ENCODE measurements around the gene FRAS1. TPM values are rescaled to one million over a fixed set of nuclear protein-coding genes. Genes with fewer than 3 reads are reported as not detected.

The FRAS1 gene
- total RNA-seq, 1 donor from 2014 or later: not detected

DNA sequence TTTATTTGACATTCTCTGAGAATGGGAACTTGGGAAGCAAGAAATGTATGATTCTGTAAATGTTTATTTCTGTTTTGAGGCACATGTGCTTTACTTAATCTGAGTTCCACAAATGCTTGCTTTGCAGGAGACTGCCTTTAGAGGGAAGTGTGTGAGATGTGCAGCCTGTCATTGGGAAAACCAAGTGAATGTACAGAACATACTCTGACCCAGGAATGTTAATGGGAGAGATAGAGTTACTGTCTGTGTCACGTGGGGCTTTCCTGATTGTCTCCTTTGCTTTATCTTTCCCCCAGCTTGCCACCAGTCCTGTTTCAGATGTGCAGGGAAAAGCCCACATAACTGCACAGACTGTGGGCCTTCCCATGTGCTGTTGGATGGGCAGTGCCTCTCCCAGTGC lies 275.9 kb downstream of the FRAS1 start:
- ATAC-seq (ENCODE audit: low read depth) (no peak), DNase-seq (no peak)
- POLR2A ChIA-PET: no interaction called here
- intact Hi-C loops (cut with micrococcal nuclease): no loop called here
- H3K9me3 Mint-ChIP-seq: no peaks in the 10 kb centered on the region
- H3K27me3 Mint-ChIP-seq: no peaks in the 10 kb centered on the region
- H3K4me3 Mint-ChIP-seq: no peak overlapping the region
- H3K4me1 Mint-ChIP-seq: no peaks in the 10 kb centered on the region
- H3K27ac Mint-ChIP-seq: no peak overlapping the region
- H3K36me3 Mint-ChIP-seq (ENCODE audit: low read depth): no peaks in the 10 kb centered on the region
- CTCF ChIA-PET: no interaction called here
- TF ChIP-seq, protein P1, sequence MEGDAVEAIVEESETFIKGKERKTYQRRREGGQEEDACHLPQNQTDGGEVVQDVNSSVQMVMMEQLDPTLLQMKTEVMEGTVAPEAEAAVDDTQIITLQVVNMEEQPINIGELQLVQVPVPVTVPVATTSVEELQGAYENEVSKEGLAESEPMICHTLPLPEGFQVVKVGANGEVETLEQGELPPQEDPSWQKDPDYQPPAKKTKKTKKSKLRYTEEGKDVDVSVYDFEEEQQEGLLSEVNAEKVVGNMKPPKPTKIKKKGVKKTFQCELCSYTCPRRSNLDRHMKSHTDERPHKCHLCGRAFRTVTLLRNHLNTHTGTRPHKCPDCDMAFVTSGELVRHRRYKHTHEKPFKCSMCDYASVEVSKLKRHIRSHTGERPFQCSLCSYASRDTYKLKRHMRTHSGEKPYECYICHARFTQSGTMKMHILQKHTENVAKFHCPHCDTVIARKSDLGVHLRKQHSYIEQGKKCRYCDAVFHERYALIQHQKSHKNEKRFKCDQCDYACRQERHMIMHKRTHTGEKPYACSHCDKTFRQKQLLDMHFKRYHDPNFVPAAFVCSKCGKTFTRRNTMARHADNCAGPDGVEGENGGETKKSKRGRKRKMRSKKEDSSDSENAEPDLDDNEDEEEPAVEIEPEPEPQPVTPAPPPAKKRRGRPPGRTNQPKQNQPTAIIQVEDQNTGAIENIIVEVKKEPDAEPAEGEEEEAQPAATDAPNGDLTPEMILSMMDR (IDR thresholded peaks at IDR 0.05): no peak

DNA sequence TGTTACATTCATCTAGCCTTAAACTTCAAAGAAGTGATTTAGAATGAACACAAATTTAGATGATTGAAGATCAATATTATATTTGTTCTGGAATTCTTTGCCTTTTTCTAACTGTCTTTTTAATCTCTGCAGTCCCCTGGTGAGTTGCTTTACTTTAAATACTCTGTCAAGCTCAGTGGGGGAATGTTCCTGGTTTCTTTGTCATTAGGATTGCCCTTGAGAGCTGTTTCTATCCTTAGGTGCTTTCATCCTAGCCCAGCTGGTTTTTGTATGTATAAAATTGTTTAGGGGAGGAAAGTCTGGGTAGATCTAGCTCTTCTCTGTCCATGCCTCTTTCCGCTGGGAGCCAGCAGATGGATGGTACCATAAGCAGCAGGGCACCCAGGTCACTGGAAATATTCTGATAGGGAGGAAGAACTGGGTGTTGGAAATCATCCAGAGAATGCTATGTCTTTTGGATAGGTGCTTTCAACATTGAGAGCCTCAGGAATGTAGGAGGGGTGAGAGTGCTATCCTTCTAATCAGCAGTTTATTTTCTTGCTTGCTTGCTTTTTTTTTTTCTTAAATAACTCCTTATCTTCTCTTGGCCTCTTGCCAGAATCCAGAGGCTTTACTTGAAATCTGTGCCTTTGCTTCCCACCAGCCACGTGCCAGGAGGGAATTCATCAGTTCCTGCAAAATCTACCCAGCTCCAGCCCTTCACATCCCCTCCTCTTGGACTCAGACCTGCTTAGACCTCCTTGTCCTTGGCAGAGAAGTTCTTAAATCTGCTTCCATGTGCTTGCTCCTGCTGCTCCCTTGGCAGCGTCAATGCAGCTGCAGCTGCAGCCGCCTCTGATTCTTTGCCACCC lies 279.2 kb downstream of the FRAS1 start:
- Mint-ChIP-seq H3K27ac (no peak overlapping the region), H3K27me3 (peaks cover 4% of the 10 kb centered on the region), H3K9me3 (no peaks in the 10 kb centered on the region), H3K4me1 (no peaks in the 10 kb centered on the region), H3K36me3 (ENCODE audit: low read depth) (no peaks in the 10 kb centered on the region), H3K4me3 (no peak overlapping the region)
- ATAC-seq (ENCODE audit: low read depth): no peak
- ChIA-PET CTCF (no interaction called here), POLR2A (no interaction called here)
- no peak for DNase-seq
- TF ChIP-seq, protein P1 (IDR thresholded peaks at IDR 0.05): no peak
- intact Hi-C loops (cut with micrococcal nuclease): no loop called here

DNA sequence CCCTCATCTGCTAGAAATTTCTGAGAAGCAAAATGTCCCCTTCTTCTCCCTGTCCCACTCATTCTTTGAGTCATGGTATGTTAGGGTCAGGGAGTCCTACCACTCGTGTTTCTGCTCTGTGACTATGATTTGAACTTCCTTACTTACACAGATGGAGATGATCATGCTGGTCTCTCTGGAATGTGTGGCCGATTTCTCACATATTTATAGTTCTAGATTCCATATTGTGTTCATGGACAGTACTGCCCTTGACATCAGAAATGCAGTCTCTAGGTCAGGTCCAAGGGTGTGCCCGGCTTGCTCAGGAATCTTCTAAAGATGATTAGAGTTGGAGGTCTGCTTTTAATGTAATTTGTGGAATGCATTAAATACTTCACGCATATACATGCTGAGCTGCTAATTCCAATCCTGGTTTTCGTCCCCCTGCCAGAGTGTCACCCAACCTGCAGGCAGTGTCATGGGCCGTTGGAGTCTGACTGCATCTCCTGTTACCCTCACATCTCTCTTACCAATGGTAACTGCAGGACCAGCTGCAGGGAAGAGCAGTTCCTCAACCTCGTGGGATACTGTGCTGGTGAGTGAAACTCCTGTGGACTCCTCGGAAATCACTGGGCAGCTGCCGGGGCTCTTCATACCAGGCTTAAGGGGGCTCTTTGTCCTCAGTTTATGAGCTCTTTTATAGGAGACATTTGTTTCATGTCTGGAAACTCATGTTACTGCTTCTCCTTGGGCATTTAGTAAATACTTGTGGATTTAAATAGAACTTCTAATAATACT lies 280.3 kb downstream of the FRAS1 start:
- TF ChIP-seq, protein P1 (IDR thresholded peaks at IDR 0.05): no peak
- H3K4me1 Mint-ChIP-seq: no peaks in the 10 kb centered on the region
- no peaks in the 10 kb centered on the region for H3K9me3 Mint-ChIP-seq
- ChIA-PET POLR2A (no interaction called here), CTCF (no interaction called here)
- H3K36me3 Mint-ChIP-seq (ENCODE audit: low read depth): no peaks in the 10 kb centered on the region
- DNase-seq (no peak), ATAC-seq (ENCODE audit: low read depth) (no peak)
- H3K27ac Mint-ChIP-seq: no peak overlapping the region
- H3K4me3 Mint-ChIP-seq: no peak overlapping the region
- H3K27me3 Mint-ChIP-seq: peaks cover 4% of the 10 kb centered on the region
- intact Hi-C loops (cut with micrococcal nuclease): no loop called here

DNA sequence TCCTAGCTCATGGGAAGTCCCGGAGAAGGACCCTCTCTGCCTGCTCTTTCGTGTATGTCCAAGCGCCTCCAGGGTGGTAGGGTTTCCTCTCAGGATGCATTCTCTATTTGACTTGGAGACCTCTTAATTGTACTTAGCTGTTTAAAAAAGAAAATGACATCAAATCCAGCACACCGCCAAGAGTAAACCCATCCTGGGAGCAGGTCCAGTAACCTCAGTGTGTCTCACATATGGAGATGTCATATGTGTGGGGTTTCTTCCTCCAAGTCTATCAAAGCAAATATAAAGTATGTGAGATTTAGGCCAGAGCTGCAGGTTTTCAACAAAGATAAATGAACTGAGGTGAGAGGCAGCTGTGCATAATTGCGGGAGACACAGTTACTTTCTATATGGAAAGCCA lies 285.0 kb downstream of the FRAS1 start:
- H3K9me3 Mint-ChIP-seq: peaks cover 2% of the 10 kb centered on the region
- DNase-seq (no peak), ATAC-seq (ENCODE audit: low read depth) (no peak)
- H3K4me1 Mint-ChIP-seq: no peaks in the 10 kb centered on the region
- no peak overlapping the region for H3K27ac Mint-ChIP-seq
- ChIA-PET CTCF (no interaction called here), POLR2A (no interaction called here)
- intact Hi-C loops (cut with micrococcal nuclease): no loop called here
- peaks cover 9% of the 10 kb centered on the region for H3K27me3 Mint-ChIP-seq
- H3K36me3 Mint-ChIP-seq (ENCODE audit: low read depth): no peaks in the 10 kb centered on the region
- no peak overlapping the region for H3K4me3 Mint-ChIP-seq
- TF ChIP-seq, protein P1 (IDR thresholded peaks at IDR 0.05): no peak

DNA sequence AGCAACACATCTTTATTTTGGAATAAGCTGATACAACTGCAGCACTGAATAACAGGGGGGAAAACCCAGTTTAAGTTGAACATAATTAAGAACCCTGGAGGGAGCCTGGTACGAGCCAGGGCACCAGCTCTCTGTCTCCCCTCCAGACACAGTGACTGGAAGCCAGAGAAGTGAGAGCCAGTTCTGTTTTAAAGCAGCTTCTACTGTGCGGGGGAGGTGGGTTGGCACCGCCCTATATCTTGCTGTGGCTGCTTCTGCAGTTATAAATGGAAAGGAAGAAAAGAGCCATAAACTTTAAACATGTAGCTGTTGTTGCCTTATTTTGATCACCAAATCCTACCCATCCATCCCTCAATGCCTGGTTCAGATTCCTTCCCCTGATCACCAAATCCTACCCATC lies 286.6 kb downstream of the FRAS1 start:
- CTCF ChIA-PET: no interaction called here
- Mint-ChIP-seq H3K36me3 (ENCODE audit: low read depth) (no peaks in the 10 kb centered on the region), H3K4me3 (no peak overlapping the region), H3K27me3 (peaks cover 7% of the 10 kb centered on the region), H3K4me1 (no peaks in the 10 kb centered on the region), H3K9me3 (peaks cover 2% of the 10 kb centered on the region), H3K27ac (no peak overlapping the region)
- POLR2A ChIA-PET: no interaction called here
- TF ChIP-seq, protein P1 (IDR thresholded peaks at IDR 0.05): no peak
- intact Hi-C loops (cut with micrococcal nuclease): no loop called here
- DNase-seq (no peak), ATAC-seq (ENCODE audit: low read depth) (no peak)

Measured in activated B cell treated with CpG ODN at 0.5 μM for 24 hours (primary cell).